Activated CD4-positive, alpha-beta T cell treated with anti-CD3 and anti-CD28 coated beads for 24 hours (primary cell): ENCODE measurements around the gene XXYLT1.
A peak's percentile ranks its signal among the peaks of the same experiment; 100 is the strongest.

Experiments
- DNase-seq, 2 donors: peaks; one replicate each; pipeline ENCODE4 v3.0.0-alpha.2; 2020; ENCODE audit warnings: low read depth in 2 of 2

Gene XXYLT1

DNA sequence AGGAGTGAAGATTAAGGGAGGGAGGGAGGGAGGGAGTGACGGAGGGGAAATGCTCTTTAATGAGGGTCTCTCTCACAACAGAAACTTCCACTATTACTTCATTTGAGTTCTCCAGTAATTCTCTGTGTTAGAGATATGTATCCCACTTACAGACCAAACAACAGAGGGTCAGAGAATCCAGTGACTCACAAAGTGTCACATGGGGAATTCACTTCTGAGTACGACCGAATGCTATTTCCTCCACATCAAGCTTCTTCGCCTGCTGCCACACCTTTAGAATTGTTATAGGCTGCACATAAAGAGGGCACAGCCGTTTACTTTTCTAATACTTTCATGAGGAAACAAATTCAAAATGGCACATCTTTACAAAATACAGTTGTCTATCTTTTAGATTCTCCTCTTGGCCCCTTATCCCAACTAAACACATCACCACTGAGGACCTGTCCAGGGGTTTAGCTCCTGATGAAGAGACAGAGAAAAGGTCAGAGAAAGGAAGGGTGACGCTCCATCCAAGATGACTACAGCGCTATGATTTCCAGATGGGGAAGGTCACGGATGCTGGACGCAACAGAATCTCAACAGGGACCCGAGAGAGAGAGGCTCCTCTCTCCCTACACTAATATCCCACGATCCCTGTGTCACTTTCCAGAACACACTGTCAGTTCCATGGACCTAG, 119.0 kb downstream of the XXYLT1 start:
- no peak for DNase-seq

- no peak for DNase-seq
These were observed 119.6 kb downstream of the XXYLT1 start for GRCh38 chr3:195151402-195151801.

GRCh38 chr3:195150181-195151118, 120.5 kb downstream of the XXYLT1 start:
- DNase-seq = peak in 1 of 2 donors; percentile 6

DNA sequence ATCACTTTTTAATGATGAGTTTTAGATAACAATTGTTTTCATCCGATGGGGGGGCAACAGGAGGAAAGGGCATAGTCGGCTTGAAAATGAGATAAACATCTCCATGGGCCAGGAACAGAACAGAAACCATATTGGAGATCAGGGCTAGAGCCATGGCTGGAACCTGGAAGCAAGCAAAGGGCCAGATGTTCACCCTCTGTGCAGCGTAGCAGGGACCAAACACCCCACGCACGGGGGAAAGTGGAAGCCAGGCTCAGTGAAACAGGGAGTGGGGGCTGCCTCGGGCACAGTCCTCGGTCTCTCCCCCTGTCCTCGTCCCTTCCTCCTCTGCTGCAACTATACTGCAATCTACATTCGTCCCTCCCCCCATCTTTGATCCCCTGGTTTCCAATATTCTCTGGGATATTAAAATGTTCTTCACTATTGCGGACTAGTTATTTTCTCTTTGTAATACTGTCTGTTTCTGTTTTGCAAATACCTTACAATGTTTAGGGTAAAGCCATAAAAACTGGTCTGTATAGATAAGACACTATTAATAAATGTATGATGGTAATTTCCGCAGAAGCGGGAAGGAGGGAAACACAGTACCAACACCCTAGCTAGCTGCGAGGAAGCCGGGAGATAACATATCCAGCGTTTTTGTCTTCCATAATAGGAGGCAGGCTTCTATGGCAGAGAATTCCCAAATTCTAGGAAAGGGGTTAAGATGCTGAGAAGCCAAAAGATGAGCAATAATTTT, 121.5 kb downstream of the XXYLT1 start:
- DNase-seq = no peak

DNA sequence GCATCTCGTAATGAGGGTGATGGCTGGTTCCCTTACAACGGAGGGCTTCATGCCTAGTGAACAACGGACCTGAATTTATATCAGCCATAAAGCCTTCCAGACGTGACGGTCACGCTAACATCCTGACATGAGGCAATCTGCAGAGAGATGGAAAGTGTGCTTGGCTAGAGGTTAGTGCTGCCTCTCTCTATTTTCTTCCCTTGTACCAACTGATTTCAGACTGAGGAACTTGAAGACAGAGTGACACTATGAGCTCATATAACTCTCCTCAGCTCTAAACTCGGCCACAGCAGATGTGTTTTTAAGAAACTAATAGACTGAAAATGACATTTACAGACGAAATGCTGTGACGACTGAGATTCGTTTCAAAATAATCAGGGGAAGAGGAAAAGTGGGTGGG, 122.4 kb downstream of the XXYLT1 start:
- DNase-seq = no peak

DNA sequence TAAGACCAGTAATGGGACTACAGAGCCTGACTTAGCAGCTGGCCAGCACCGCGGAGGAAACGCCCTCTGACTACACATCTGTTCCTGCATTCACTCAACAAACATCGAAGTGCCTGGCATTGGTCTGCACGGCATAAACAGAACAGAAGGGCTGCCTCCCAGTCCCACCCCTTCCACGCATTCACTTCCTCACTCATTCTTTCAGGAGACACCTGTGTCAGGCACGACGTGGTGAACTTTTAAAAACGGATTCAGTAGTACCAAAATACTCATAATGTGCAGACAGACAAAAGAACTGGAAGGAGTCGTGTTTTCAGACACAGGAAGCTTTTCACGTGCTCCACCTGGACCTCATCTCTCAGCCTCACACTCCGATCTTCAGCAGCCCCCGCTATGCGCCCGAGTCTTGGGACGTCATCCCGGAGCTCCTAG, 123.3 kb downstream of the XXYLT1 start:
- DNase-seq = no peak

DNA sequence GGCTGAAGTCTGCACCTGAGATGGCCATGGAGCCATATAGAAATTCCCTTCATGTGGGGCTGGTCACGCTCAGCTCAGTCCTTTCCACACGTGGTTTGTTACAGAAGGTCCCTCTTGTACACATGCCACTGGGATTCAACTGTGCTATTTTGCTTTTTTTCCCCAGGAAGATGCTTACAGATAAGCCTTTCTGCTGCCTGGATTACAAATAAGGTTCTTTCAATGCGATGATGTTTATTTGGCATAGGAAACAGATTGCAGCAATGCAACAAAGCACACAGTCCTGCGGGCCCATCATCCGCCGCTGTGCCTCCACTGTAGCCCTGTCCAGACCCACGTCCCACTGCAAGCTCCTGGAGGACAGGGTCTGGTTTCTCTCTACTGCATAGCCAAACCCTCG, 124.8 kb downstream of the XXYLT1 start:
- no peak for DNase-seq

DNA sequence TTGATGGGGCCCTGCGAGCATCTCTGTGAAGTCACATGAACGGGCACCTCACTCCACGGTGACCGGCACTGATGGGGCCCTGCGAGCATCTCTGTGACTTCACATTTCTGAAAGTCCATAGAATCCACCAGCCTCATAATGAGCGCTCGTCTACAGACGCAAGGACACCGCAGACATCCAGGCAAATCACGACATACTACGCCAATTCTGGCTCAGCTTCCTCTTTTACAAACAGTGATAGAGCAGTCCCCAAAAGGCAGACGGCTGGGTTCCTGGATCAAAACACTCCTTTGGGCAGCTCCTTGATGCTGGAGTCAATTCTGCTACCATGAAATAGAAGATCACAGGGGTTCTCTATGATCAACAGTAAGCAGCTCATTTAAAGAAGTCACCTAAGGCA, 125.4 kb downstream of the XXYLT1 start:
- no peak for DNase-seq

DNA sequence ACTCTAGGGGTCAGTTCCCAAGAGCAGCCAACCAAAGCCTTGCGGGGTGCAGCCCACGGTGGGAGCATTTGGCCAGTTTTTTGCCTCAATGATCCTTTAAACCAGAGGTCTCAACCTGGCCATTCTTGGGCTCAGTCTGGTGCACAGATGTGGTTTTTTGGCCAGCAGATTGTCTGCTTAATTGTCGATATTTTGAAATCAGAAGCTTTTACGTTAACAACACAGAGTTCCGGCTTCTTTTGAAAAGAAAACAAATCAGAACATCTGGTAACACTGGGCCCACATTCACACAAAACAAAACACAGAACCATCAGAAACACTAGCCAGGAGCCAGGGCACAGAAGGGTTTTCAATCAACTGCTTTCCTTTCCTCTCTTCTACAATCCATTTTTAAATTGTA, 127.7 kb downstream of the XXYLT1 start:
- DNase-seq = no peak

DNA sequence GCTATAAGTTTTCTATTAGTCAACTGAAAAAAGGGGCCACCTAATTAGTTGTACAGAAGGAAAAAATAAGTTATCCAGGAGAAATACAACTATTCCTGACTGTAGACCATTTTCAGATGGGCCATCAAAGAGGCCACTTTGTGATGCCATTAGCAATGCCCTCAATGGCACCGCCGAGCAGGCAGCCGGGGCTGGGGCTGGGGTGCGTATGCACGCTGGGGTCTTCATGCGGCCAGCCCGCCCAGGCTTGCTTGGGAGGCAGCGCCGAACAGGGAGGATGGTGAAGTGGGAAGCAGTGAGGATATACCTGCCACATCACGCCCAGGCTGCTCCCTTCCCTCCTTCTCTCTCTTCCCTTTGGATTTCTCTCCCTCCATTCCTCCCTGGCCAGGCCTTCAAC, 128.4 kb downstream of the XXYLT1 start:
- no peak for DNase-seq

- no peak for DNase-seq
These were observed 129.9 kb downstream of the XXYLT1 start for GRCh38 chr3:195140816-195141793.

GRCh38 chr3:195140410-195140809, 130.5 kb downstream of the XXYLT1 start:
- no peak for DNase-seq

GRCh38 chr3:195139876-195140240, 131.1 kb downstream of the XXYLT1 start:
- DNase-seq = no peak

- no peak for DNase-seq
These were observed 131.7 kb downstream of the XXYLT1 start for GRCh38 chr3:195139091-195139875.

DNA sequence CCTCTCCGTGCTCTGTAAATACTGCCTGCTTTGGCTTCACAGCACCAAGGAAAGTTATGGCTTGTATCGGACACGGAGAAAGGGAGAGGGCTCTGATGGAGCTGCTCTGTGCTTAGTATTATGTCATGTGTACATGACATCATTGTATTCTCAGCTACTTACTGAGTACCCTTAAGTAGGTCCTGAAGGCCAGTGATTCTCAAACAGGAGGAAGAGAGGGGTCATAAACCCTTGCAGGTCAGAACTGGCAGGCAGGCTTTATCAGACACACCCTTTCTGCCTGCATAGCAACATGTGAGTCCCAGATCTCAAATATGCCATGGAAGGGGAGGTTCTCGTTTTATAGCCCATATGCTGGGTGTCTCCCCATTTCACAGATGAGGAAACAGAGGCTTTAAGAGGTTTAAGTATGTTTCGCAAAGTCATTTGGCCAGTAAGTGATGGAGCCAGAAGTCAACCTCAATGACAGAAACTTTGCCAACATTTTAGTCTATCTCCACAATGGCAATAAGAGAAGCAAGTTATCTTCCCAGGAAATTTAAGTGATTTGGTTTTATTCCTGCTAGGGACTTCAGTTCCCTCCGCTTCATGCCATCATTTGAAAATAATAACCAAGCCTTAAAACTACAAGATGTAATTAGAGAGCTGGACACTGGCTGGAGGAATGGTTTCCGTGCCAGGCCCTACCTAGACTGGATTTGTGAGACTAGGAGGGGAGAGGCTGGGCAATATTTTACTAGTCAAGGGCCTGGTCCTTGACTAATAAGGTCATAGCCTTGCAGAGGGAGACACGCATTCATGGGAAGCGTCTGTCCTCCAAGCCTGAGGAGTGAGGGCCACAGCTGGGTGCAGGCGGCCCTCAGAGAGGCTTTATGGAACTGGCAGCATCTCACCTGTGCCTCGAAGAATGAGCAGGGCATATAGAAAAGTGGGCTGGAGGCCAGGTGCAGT, 133.0 kb downstream of the XXYLT1 start:
- DNase-seq = no peak

DNA sequence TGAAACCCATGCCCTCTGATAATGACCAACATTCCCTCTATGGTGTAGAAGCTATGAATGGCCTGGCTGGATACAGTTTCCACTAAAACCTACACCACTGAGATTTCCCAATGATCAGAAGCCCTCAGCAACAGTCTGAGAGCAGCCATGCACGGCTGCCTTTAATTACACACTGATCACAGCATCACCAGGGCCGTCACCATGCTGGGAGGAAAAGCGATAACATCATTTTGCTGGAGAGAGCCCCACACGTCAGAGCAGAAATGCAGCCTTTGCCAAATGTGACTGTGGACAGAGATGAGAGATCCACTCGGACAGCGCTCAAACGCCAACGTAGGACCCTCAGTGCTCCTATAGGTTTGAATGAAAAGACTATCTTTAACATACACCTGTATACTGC, 135.0 kb downstream of the XXYLT1 start:
- no peak for DNase-seq

GRCh38 chr3:195134431-195134830, 136.5 kb downstream of the XXYLT1 start:
- no peak for DNase-seq

- peak in 1 of 2 donors; percentile 15 for DNase-seq
These were observed 137.5 kb downstream of the XXYLT1 start for GRCh38 chr3:195133462-195133861.

DNA sequence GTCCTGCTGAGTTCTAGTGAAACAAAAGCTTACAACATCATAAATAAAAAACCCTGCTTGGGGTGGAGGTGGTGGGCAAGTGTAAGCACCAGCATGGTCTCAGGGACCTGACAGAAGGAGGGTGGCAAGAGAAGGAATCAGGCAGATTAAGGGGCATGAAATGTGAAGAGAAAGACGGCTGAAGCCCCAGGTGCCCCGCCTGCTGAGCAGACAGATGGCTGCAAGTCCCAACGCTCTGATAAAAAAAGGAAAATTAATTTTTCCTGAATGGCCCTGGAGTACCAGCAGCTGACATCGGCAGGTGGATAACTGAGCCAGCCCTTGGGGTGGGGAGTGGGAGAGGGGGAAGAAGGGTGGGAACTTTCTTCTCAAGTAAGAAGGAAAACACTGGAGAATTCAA, 137.9 kb downstream of the XXYLT1 start:
- no peak for DNase-seq
